Mucosa of descending colon (tissue), 3 donors: ENCODE results near the gene ESR2. TPM values are rescaled to one million over a fixed set of nuclear protein-coding genes. Genes with fewer than 3 reads are reported as not detected.
"Not testable (repeated sequence)": the region's sequence is repeated elsewhere in the genome, so short reads cannot be mapped to it uniquely, and the experiment has no call there.

ENCODE experiments used
- ATAC-seq: fragments of 200-7000 bp; cut with Tn5 transposase; one replicate; pipeline ENCODE4 v1.9.1; 2020; ENCODE audit warnings: mild to moderate bottlenecking, moderate library complexity
- DNase-seq, 3 donors: peaks; one replicate each; pipeline ENCODE4 v3.0.0-alpha.2; 2020
- H3K36me3 ChIP-seq: fragments of 200-600 bp; one replicate; pipeline ENCODE4 v1.8.0; 2021; ENCODE audit warnings: low read depth, mild to moderate bottlenecking
- H3K4me1 ChIP-seq: fragments of 200-600 bp; one replicate; pipeline ENCODE4 v1.8.0; 2021; ENCODE audit warnings: low read depth, mild to moderate bottlenecking
- H3K4me3 ChIP-seq: fragments of 200-600 bp; one replicate; pipeline ENCODE4 v1.8.0; 2021; ENCODE audit warnings: mild to moderate bottlenecking
- H3K9me3 ChIP-seq: fragments of 200-600 bp; one replicate; pipeline ENCODE4 v1.8.0; 2021; ENCODE audit warnings: mild to moderate bottlenecking
- intact Hi-C, 2 donors: fragments of 100-400 bp; cut with DNase I in 1 of 2; cut with micrococcal nuclease in 1 of 2; formaldehyde crosslinking; loops; one replicate each; pipeline versions ENCODE4 v1.11.0 to v1.11.1; 2022; cut with DNase I, micrococcal nuclease
- total RNA-seq, 3 donors: library from RNA; stranded (reverse); fragmentation: NEBNext Ultra II Directional in 2 of 3; extraction: Animal tissue kit (Norgen Biotek cat#: 25700) in 2 of 3; gene quantifications; one replicate each; pipeline versions ENCODE4 v1.2.1 to v1.2.4, GENCODE V29; 2021 to 2023
- TF ChIP-seq, protein P1 (sequence below): fragments of 200-600 bp; IDR thresholded peaks from one replicate; pipeline ENCODE4 v1.8.0; 2022; ENCODE audit warnings: antibody characterized with exemption, mild to moderate bottlenecking
- donor health status: DM: no; HTN: no; CAD: no; lungs with moderate emphysema.
- donor health status: DM: no; HTN: no; CAD: no.
- donor health status: DM: no; HTN: yes; CAD: no.

ESR2 gene
- total RNA-seq, 3 donors from 2014 or later, result 0.32 to 0.60 (median 0.41) TPM

DNA sequence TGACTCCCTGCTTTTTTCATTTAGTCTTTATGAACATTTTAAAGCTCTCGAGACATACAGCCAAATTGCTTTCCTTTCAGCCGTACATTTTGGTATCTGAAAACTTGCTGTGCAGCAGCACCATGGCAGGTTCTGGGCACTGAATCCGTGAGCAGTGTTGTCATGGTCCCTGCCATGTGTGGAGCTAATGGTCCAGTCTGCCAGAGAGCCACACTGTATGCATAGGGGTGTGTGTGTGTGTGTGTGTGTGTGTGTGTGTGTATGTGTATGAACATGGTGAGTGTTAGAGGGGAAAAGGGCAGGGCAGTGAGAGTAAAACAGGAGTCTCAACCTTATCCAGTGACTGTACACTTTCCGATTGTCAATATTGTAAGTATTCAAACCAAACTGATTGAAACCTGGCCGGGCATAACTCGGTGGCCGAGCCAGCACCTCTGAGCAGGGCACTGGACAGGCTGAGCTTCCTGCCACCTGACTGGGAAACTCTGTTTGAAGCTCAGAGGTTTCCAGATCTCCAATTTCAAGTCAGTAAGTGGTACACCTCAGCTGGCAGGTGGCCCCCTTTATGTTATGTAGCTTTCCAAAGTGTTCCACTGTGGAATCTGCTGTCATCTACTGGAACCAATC is 110.0 kb downstream of the ESR2 start:
- Histone ChIP-seq H3K36me3 (no peaks in the 10 kb centered on the region), H3K4me1 (no peaks in the 10 kb centered on the region), H3K9me3 (no peaks in the 10 kb centered on the region), H3K4me3 (no peak overlapping the region)
- ATAC-seq (no peak), DNase-seq (no peak)
- intact Hi-C loops, result no loop called here
- TF ChIP-seq, protein P1, sequence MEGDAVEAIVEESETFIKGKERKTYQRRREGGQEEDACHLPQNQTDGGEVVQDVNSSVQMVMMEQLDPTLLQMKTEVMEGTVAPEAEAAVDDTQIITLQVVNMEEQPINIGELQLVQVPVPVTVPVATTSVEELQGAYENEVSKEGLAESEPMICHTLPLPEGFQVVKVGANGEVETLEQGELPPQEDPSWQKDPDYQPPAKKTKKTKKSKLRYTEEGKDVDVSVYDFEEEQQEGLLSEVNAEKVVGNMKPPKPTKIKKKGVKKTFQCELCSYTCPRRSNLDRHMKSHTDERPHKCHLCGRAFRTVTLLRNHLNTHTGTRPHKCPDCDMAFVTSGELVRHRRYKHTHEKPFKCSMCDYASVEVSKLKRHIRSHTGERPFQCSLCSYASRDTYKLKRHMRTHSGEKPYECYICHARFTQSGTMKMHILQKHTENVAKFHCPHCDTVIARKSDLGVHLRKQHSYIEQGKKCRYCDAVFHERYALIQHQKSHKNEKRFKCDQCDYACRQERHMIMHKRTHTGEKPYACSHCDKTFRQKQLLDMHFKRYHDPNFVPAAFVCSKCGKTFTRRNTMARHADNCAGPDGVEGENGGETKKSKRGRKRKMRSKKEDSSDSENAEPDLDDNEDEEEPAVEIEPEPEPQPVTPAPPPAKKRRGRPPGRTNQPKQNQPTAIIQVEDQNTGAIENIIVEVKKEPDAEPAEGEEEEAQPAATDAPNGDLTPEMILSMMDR, result no peak

DNA sequence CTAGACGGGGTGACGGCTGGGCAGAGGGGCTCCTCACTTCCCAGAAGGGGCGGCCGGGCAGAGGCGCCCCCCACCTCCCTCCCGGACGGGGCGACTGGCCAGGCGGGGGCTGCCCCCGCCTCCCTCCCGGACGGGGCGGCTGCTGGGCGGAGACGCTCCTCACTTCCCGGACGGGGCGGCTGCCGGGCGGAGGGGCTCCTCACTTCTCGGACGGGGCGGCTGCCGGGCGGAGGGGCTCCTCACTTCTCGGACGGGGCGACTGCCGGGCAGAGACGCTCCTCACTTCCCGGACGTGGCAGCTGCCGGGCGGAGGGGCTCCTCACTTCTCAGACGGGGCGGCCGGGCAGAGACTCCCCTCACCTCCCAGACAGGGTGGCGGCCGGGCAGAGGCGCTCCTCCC is 111.3 kb downstream of the ESR2 start:
- H3K4me1 ChIP-seq, intact Hi-C loops, H3K9me3 ChIP-seq, H3K4me3 ChIP-seq, DNase-seq, H3K36me3 ChIP-seq, ATAC-seq: not testable (repeated sequence)

DNA sequence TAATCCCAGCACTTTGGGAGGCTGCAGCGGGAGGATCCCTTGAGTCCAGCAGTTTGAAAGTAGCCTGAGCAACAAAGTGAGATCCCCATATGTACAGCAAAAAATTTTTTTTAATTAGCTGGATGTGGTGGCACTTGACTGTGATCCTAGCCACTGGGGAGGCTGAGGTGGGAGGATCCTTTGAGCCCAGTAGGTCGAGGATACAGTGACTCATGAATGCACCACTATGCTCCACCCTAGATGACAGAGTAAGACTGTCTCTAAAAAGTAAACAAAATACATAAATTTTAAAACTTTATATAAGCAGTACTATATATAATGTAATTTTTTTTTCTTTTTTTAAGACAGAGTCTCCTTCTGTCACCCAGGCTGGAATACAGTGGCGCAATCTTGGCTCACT is 115.4 kb downstream of the ESR2 start:
- TF ChIP-seq, protein P1, result no peak
- Histone ChIP-seq H3K36me3 (no peaks in the 10 kb centered on the region), H3K4me1 (no peaks in the 10 kb centered on the region), H3K9me3 (no peaks in the 10 kb centered on the region), H3K4me3 (no peak overlapping the region)
- intact Hi-C loops, result no loop called here
- ATAC-seq (no peak), DNase-seq (no peak)

DNA sequence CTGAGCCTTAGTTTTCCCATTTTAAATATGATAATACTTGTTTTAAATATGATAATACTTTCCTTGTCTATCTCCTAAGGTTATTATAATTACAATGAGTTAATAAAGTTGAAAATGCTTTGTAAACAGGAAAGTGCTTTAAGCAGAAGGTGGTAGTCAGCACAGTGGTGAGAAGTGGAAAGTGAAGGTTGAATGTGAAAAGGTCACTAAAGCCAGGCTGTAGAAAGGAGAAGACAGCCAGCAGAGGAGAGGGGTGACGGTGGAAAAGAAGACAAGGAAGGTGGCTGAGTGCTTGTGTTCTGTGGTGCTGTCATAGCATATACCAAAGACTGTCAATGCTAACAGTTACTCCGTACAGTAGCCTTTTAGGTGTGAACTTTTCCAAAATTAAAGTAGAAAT is 117.8 kb downstream of the ESR2 start:
- no peak for DNase-seq
- intact Hi-C loops, result no loop called here
- no peaks in the 10 kb centered on the region for H3K9me3 ChIP-seq
- TF ChIP-seq, protein P1, result no peak
- no peak overlapping the region for H3K4me3 ChIP-seq
- no peaks in the 10 kb centered on the region for H3K4me1 ChIP-seq
- ATAC-seq, result no peak
- H3K36me3 ChIP-seq, result no peaks in the 10 kb centered on the region

DNA sequence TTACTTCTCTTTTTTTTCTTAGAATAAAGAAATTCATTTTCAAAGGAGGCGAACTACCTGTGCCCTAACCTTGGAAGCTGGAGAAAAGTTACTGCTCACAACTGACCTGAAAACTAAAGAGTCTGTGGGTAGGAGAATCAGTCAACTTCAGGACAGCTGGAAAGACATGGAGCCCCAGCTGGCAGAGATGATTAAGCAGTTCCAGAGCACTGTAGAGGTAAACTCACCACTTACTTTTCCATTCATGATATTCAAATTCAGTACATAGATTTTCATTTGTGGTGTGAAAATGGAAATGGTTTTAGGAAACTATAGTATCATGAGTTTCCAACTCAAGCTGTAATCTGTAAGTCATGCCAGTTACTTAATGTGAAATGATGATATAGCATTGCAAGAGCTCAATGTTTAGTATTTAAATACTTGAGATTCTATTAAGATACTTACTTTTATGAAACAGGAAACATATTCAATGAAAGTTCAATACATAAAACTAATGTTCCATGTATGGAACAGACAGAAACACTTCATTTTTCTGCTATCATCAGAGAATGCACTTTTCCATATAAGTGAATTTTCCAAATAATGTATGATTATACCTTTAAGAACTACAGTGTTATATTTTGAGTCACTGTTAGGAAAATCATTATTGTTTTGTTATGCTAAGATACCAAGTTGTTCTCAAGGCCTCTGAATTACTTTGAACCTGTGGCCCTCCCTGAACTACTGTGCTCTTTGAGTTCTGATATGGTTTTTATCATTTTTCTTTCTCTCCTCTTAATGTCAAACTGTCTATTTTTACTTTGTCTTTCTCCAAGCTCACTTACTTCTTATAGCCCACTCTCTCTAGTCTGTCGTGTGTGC is 119.0 kb downstream of the ESR2 start:
- intact Hi-C loops, result no loop called here
- Histone ChIP-seq H3K9me3 (no peaks in the 10 kb centered on the region), H3K36me3 (no peaks in the 10 kb centered on the region), H3K4me3 (no peak overlapping the region), H3K4me1 (no peaks in the 10 kb centered on the region)
- ATAC-seq (no peak), DNase-seq (no peak)
- TF ChIP-seq, protein P1, result no peak

DNA sequence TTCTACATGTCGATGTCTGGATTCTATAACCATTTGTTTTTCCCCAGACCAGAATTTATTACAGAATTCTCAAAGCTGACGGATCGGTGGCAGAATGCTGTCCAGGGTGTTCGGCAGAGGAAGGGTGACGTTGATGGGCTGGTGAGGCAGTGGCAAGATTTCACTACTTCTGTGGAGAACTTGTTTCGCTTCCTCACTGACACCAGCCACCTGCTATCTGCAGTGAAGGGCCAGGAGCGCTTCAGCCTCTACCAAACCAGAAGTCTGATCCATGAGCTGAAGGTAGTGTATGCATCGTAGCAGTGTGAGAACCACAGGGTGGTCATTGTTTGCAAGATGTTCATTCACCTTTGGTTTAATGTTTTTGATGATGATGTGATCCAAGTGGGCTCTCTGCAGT is 124.0 kb downstream of the ESR2 start:
- Histone ChIP-seq H3K4me3 (no peak overlapping the region), H3K9me3 (no peaks in the 10 kb centered on the region), H3K4me1 (no peaks in the 10 kb centered on the region), H3K36me3 (no peaks in the 10 kb centered on the region)
- ATAC-seq, result peak; percentile 29
- intact Hi-C loops, result no loop called here
- TF ChIP-seq, protein P1, result no peak
- DNase-seq, result no peak
